Epithelial cell of esophagus (primary cell): ENCODE data around the gene COL2A1.

Experiments used
- DNase-seq: peaks from one replicate; pipeline ENCODE4 v3.0.0; 2010; ENCODE audit warnings: low read depth
- H3K4me3 ChIP-seq: 2 replicates; pipeline ENCODE4 v1.5.1; 2011; ENCODE audit warnings: mild to moderate bottlenecking, low read length, control low read depth
- CTCF ChIP-seq: IDR thresholded peaks from 2 replicates; pipeline ENCODE4 v1.5.1; 2011; ENCODE audit warnings: low read depth, mild to moderate bottlenecking, low read length, control low read depth, inconsistent platforms; ENCODE audit not compliant: insufficient read depth; ENCODE audit errors: missing control alignments

The COL2A1 gene

DNA sequence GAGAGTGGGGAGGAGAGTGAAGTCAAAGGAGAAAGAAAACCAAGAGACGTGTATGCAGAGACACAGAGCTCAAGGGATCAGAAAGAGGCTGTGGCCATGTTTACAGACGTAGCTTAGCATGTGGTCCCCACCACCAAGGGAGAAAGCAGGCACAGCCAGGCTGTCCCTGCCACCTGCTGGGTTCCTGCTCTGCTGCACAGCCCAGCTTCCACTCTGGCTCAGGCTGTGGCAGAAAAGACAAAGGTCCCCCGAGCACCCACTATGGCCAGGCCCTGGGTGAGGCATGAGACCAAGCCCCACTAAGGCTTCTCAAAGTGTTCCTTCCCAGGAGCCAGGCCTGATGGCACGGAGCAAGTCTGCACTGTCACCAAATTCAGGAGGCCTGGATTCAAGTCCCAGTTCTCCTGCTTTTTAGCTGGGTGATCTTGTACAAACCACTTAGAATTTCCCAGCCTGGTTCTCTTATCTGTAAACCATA is 25.9 kb upstream of the COL2A1 start:
- no peak for TF ChIP-seq CTCF
- no peak for DNase-seq
- no peak overlapping the region for H3K4me3 ChIP-seq

- DNase-seq = no peak
- no peak for TF ChIP-seq CTCF
Measured at GRCh38 chr12:48029491-48030172, 25.4 kb upstream of the COL2A1 start.

DNA sequence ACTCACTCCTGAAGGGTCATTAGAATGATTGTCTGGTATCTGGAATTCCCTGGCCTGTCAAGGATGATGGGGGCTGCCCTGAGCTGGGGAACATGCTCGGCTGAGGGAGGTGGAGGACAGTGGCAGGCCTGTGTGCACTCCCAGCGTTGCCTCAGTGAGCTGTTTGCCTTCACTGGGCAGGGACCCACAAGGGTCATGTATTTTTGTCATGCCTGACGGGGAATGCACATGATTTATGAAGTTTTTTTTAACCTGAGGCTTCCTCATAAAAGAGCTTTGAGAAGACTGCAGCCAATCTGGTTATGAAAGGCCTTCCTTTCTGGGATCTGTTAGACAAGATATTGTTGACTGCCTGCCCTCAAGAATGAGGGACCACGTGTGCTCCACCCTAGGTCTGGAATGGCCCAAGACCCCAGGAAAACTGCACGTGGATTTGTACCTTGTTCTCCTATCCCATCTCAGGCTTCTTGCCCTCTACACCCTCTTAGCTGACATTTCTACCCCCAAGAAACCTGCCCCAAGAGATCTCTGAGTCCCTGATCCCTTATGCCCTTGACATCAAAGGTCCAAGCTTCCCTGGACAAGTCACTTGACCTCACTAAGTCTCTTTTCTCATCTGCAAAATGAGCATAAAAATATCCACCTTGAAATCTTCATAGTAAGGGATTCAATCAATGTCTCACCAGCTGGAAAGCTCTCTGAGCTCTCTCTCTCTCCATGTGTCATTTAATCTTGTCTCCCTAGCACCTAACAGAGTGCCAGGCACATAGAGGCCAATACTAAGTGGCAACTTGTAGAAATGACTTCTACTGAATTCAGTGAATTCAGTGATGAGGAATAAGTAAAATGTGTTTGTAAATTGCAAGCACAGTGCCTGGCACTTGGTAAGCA is 24.5 kb upstream of the COL2A1 start:
- TF ChIP-seq CTCF = no peak
- DNase-seq = no peak
- H3K4me3 ChIP-seq = no peak overlapping the region

More at GRCh38 chr12:48029491-48030172, 25.4 kb upstream of the COL2A1 start:
- no peak overlapping the region for H3K4me3 ChIP-seq

GRCh38 chr12:48027183-48028002 is 23.1 kb upstream of the COL2A1 start:
- no peak for TF ChIP-seq CTCF
- no peak for DNase-seq
- H3K4me3 ChIP-seq = no peak overlapping the region

- DNase-seq = no peak
- H3K4me3 ChIP-seq = no peak overlapping the region
- TF ChIP-seq CTCF = no peak
Measured at GRCh38 chr12:48026060-48026827, 22.0 kb upstream of the COL2A1 start.

DNA sequence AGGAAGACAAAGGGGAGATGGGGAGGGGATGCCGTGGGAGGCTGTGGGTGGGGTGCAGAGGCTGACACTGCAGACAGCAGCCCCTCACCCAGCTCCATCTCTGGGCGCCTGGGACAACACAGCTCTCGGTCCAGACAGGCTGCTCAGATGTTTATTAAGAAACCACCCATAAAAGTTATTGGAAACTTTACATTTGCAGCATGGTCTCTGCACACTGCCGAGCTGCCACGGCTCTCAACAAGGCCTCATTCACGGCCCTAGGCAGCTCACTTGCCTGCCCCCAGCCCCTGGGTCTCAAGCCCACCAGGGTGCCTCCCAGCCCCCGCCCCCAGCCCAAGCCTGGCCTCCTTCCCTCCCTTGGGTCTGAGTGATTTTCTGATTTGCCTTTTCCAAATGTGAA is 21.0 kb upstream of the COL2A1 start:
- H3K4me3 ChIP-seq = no peak overlapping the region
- no peak for DNase-seq
- TF ChIP-seq CTCF = no peak
